ENCODE results near the gene ZNF646. TPM values are rescaled to one million over a fixed set of nuclear protein-coding genes. Genes with fewer than 3 reads are reported as not detected.

The ZNF646 gene
- total and polyA plus RNA-seq, 2 donors (not counting 3 experiments of a cell fraction or from before 2014, with no cell fraction given): 4.1 to 15.9 TPM

GRCh38 chr16:31083981-31084380, 9.8 kb downstream of the ZNF646 start:
- TF ChIP-seq, protein P1, sequence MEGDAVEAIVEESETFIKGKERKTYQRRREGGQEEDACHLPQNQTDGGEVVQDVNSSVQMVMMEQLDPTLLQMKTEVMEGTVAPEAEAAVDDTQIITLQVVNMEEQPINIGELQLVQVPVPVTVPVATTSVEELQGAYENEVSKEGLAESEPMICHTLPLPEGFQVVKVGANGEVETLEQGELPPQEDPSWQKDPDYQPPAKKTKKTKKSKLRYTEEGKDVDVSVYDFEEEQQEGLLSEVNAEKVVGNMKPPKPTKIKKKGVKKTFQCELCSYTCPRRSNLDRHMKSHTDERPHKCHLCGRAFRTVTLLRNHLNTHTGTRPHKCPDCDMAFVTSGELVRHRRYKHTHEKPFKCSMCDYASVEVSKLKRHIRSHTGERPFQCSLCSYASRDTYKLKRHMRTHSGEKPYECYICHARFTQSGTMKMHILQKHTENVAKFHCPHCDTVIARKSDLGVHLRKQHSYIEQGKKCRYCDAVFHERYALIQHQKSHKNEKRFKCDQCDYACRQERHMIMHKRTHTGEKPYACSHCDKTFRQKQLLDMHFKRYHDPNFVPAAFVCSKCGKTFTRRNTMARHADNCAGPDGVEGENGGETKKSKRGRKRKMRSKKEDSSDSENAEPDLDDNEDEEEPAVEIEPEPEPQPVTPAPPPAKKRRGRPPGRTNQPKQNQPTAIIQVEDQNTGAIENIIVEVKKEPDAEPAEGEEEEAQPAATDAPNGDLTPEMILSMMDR (IDR thresholded peaks at IDR 0.05; ENCODE audit: extremely low read depth in 1 of 2, insufficient read depth in 1 of 2, low read depth in 1 of 2, low read length in 2 of 2): no peak
- TF ChIP-seq JUN (IDR thresholded peaks at IDR 0.05; ENCODE audit: borderline replicate concordance, insufficient read depth, insufficient read length, low read depth): no peak
- TF ChIP-seq MYC (IDR thresholded peaks at IDR 0.05; ENCODE audit: low read depth, low read length): no peak
- no peak for TF ChIP-seq EZH2 (IDR thresholded peaks at IDR 0.05; ENCODE audit: borderline replicate concordance, low read depth, low read length, severe bottlenecking)
- no peak for TF ChIP-seq GATA2 (IDR thresholded peaks at IDR 0.05; ENCODE audit: insufficient read depth, insufficient read length, low read depth, low read length)
- TF ChIP-seq FOS (IDR thresholded peaks at IDR 0.05; ENCODE audit: borderline replicate concordance, insufficient read depth, low read length): no peak
- dilution Hi-C loops (cut with MboI; ENCODE audit: extremely low pct_ligation_motif_present, low sequenced_read_pairs): no loop called here
- Histone ChIP-seq H3K27ac (ENCODE audit: insufficient read depth, low read depth, low read length) (no peak overlapping the region), H3K4me1 (ENCODE audit: control insufficient read depth, extremely low read depth, insufficient read depth, low read length) (no peaks in the 10 kb centered on the region), H3K27me3 (ENCODE audit: control insufficient read depth in 2 of 2, insufficient read depth in 2 of 2, low read length in 2 of 2) (no peaks in the 10 kb centered on the region), H3K79me2 (ENCODE audit: control insufficient read depth, insufficient read depth, low read length) (peaks cover 2% of the 10 kb centered on the region), H3K36me3 (ENCODE audit: control insufficient read depth in 2 of 2, extremely low read depth in 1 of 2, insufficient read depth in 2 of 2, low read length in 2 of 2) (peaks cover 0 to 21% of the 10 kb centered on the region in 2 experiments), H2AFZ (ENCODE audit: low read depth, low read length) (no peak overlapping the region), H3K9me1 (replicated peaks; ENCODE audit: control insufficient read depth, extremely low read depth, insufficient read depth, low read length) (no peaks in the 10 kb centered on the region), H3K9ac (replicated peaks; ENCODE audit: extremely low read depth, insufficient read depth, low read length) (no peak overlapping the region), H4K20me1 (replicated peaks; ENCODE audit: control insufficient read depth, extremely low read depth, insufficient read depth, low read length) (no peaks in the 10 kb centered on the region), H3K4me2 (ENCODE audit: insufficient read depth, low read length) (no peak overlapping the region), H3K9me3 (replicated peaks; ENCODE audit: control insufficient read depth, insufficient read depth, low read length) (no peaks in the 10 kb centered on the region), H3K4me3 (replicated peaks in 1 of 3; ENCODE audit: insufficient read depth in 1 of 3, low read depth in 1 of 3, low read length in 3 of 3) (no peak overlapping the region)
- DNase-seq (ENCODE audit: low read depth, low spot score) (no peak), FAIRE-seq (no peak)
- ChIA-PET CTCF (interaction anchor here (1.0 to 1.5 kb wide), 2 partner anchors 10 to 16 kb away, joined by 3 read pairs; partner anchors contain the start of genes ZNF646 and ZNF668), POLR2A (interaction anchor here (1.9 kb wide), 1 partner anchor 10 kb away, joined by 6 read pairs; the partner anchor contains the start of genes ZNF646 and ZNF668)
- BruUV-seq (replicated peaks): no TSS peak
- intact Hi-C loops (cut with micrococcal nuclease): no loop called here

Measured in endothelial cell of umbilical vein (primary cell).